Bronchial epithelial cell (primary cell): Measurements from ENCODE around the gene MRPL22. TPM values are rescaled to one million over a fixed set of nuclear protein-coding genes. Genes with fewer than 3 reads are reported as not detected.
"Not testable (repeated sequence)": the region's sequence is repeated elsewhere in the genome, so short reads cannot be mapped to it uniquely, and the experiment has no call there.

ENCODE experiments used
- DNase-seq: peaks from one replicate; pipeline ENCODE4 v3.0.0-alpha.2; 2010; ENCODE audit warnings: low read depth
- FAIRE-seq: peaks from 2 replicates; lab custom pipeline; 2011; peaks lifted over from hg19 to GRCh38; lab: Jason Lieb, UNC
- H3K27me3 ChIP-seq: 2 replicates; pipeline ENCODE4 v1.5.1; 2011; ENCODE audit warnings: low read length; ENCODE audit not compliant: control insufficient read depth, insufficient read depth
- H3K36me3 ChIP-seq: 2 replicates; pipeline ENCODE4 v1.5.1; 2011; ENCODE audit warnings: low read length; ENCODE audit not compliant: control insufficient read depth, insufficient read depth
- H3K4me3 ChIP-seq: 2 replicates; pipeline ENCODE4 v1.5.1; 2011; ENCODE audit warnings: mild to moderate bottlenecking, low read depth, low read length, control low read depth
- total RNA-seq: library from RNA; depleted of rRNA; stranded (reverse); fragments of >200 nt; gene quantifications from 2 replicates; pipeline ENCODE4 v1.2.1, GENCODE V29; 2014
- TF ChIP-seq, protein P1 (sequence below): IDR thresholded peaks from 2 replicates; pipeline ENCODE4 v1.5.1; 2011; ENCODE audit warnings: mild to moderate bottlenecking, moderate library complexity, low read length, control low read depth, inconsistent platforms; ENCODE audit not compliant: insufficient read depth, severe bottlenecking

Gene MRPL22
- total RNA-seq, 1 donor from 2014 or later: 14.2 TPM

DNA sequence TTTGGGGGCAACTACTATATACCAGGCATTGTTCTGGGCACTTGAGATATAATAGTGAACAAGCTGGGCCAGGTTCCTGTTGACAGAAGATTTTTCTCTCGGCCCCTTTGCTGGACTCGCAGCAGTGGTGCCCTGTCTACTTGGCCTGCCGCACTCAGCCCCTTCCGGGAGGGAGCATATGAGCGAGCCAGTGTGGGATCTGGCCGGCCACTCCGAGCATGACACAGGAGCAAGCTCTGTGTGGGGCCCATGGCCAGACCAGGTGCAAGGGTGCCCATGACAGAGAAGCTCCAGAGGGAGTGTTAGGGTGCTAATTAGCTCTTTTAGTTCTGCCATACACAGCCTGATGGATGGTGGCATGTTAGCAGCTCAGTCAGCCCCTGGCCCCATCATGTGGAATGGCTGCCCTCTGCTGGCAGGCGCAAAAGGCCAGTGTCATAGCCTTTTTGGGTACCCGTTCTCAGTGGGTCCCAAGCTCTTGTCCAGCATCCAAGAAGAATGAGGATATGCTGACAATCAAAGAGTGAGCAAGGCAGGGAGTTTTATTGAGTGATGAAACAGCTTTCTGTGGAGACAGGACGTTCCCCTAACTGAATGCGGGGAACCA is 63.4 kb downstream of the MRPL22 start:
- H3K27me3 ChIP-seq: no peaks in the 10 kb centered on the region
- peak; percentile 27 for DNase-seq
- H3K36me3 ChIP-seq: no peaks in the 10 kb centered on the region
- no peak overlapping the region for H3K4me3 ChIP-seq
- FAIRE-seq: no peak
- TF ChIP-seq, protein P1, sequence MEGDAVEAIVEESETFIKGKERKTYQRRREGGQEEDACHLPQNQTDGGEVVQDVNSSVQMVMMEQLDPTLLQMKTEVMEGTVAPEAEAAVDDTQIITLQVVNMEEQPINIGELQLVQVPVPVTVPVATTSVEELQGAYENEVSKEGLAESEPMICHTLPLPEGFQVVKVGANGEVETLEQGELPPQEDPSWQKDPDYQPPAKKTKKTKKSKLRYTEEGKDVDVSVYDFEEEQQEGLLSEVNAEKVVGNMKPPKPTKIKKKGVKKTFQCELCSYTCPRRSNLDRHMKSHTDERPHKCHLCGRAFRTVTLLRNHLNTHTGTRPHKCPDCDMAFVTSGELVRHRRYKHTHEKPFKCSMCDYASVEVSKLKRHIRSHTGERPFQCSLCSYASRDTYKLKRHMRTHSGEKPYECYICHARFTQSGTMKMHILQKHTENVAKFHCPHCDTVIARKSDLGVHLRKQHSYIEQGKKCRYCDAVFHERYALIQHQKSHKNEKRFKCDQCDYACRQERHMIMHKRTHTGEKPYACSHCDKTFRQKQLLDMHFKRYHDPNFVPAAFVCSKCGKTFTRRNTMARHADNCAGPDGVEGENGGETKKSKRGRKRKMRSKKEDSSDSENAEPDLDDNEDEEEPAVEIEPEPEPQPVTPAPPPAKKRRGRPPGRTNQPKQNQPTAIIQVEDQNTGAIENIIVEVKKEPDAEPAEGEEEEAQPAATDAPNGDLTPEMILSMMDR: peak; percentile 73

DNA sequence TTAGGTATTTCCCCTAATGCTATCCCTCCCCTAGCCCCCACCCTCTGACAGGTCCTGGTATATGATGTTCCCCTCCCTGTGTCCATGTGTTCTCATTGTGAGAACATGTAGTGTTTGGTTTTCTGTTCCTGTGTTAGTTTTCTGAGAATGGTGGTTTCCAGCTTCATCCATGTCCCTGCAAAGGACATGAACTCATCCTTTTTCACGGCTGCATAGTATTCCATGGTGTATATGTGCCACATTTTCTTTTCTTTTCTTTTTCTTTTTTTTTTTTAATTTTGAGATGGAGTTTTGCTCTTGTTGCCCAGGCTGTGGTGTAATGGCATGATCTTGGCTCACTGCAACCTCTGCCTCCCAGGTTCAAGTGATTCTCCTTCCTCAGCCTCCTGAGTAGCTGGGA is 65.4 kb downstream of the MRPL22 start:
- not testable (repeated sequence) for DNase-seq, FAIRE-seq, H3K27me3 ChIP-seq, H3K4me3 ChIP-seq, H3K36me3 ChIP-seq

DNA sequence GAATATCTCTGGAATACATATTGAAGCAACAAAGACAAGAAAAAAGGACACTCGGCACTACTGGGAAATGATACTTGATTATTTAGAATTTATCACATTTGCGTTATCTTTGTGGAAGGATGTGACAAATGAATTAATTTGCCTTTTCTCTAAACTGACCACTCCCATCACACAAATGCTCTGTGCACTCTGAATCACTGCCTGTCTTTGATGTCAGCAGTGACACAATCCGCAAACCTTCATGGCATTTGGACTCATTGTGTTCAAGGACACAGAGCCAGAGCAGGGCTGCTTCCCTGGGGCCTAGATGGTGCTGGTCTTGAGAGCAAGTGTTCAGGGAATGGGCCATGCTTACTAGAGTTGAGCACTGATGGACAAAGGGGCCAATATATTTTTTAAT is 67.8 kb downstream of the MRPL22 start:
- DNase-seq (no peak), FAIRE-seq (no peak)
- Histone ChIP-seq H3K36me3 (no peaks in the 10 kb centered on the region), H3K4me3 (no peak overlapping the region), H3K27me3 (no peaks in the 10 kb centered on the region)
- TF ChIP-seq, protein P1: no peak

DNA sequence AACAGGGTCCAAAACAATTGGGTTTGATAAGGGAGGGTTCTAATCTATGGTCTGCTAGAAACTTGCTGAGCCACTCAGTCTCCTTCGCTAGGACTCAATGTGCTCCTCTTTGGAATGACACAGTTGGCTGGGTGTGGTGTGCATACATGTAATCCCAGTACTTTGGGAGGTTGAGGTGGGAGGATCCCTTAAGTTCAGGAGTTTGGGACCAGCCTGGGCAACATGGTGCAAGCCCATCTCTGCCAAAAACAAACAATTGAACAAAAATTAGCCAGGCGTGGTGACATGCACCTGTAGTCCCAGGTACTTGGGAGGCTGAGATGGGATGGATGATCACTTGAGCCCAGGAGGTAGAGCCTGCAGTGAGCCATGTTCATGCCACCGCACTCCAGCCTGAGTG is 70.0 kb downstream of the MRPL22 start:
- no peak overlapping the region for H3K4me3 ChIP-seq
- TF ChIP-seq, protein P1: no peak
- FAIRE-seq: no peak
- no peaks in the 10 kb centered on the region for H3K36me3 ChIP-seq
- no peaks in the 10 kb centered on the region for H3K27me3 ChIP-seq
- no peak for DNase-seq

DNA sequence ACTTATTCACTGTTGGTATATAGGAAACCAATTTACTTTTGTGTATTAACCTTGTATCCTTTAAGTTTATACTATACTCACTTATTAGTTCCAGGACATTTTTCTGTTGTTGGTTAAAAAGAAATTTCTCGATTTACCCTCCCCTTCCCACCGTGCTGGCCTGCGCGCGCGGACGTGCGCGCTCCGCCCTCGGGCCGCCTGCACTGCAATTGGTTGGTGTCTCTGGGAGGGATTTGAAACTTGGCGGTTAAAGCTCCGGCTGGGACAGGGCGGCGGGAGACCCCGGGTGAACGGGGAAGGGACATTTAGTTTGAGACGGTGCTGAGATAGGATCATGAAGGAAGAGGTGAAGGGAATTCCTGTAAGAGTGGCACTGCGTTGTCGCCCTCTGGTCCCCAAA is 72.7 kb downstream of the MRPL22 start, which contains the start of gene KIF4B:
KIF4B (plus strand) TSS at position 230 of the 400 bp plus-strand sequence; CDS start at position 335, 105 bp downstream.
- H3K36me3 ChIP-seq: no peaks in the 10 kb centered on the region
- peak within 1 kb of the TSS; percentile 17 for H3K4me3 ChIP-seq
- H3K27me3 ChIP-seq: no peaks in the 10 kb centered on the region
- DNase-seq (no peak), FAIRE-seq (no peak)
- TF ChIP-seq, protein P1: no peak

DNA sequence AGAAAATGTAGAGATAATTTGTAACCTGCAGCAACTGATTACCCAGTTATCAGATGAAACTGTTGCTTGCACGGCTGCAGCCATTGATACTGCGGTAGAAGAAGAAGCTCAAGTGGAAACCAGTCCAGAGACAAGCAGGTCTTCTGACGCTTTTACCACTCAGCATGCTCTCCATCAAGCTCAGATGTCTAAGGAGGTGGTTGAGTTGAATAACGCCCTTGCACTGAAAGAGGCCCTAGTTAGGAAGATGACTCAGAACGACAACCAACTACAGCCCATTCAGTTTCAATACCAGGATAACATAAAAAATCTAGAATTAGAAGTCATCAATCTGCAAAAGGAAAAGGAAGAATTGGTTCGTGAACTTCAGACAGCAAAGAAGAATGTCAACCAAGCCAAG is 74.4 kb downstream of the MRPL22 start:
- H3K4me3 ChIP-seq: no peak overlapping the region
- no peak for FAIRE-seq
- no peaks in the 10 kb centered on the region for H3K36me3 ChIP-seq
- no peaks in the 10 kb centered on the region for H3K27me3 ChIP-seq
- DNase-seq: no peak
- TF ChIP-seq, protein P1: no peak
